BE2C (cell line): ENCODE data around the gene PTPRD.

Experiments used
- DNase-seq: peaks from one replicate; pipeline ENCODE4 v3.0.0-alpha.2; 2020
- H3K27me3 ChIP-seq: fragments of 250-450 bp; sonication (Bioruptor Pico); 2 replicates; pipeline ENCODE4 v1.5.1; 2020; ENCODE audit warnings: mild to moderate bottlenecking
- H3K36me3 ChIP-seq: fragments of 250-450 bp; sonication (Bioruptor Pico); 2 replicates; pipeline ENCODE4 v1.5.1; 2020; ENCODE audit warnings: mild to moderate bottlenecking
- H3K4me1 ChIP-seq: fragments of 250-450 bp; sonication (Bioruptor Pico); 2 replicates; pipeline ENCODE4 v1.5.1; 2020
- H3K4me3 ChIP-seq: 2 replicates; pipeline ENCODE4 v1.5.1; 2011; ENCODE audit warnings: low read depth, low read length
- H3K9me3 ChIP-seq: fragments of 250-450 bp; sonication (Bioruptor Pico); 2 replicates; pipeline ENCODE4 v1.5.1; 2020
- CTCF ChIP-seq: IDR thresholded peaks from 2 replicates; pipeline ENCODE4 v1.5.1; 2012; ENCODE audit warnings: mild to moderate bottlenecking, low read depth, low read length

PTPRD gene

GRCh38 chr9:8579661-8580060 is 2033.1 kb downstream of the PTPRD start:
- no peak for DNase-seq
- no peaks in the 10 kb centered on the region for H3K36me3 ChIP-seq
- H3K9me3 ChIP-seq: no peaks in the 10 kb centered on the region
- H3K27me3 ChIP-seq: no peaks in the 10 kb centered on the region
- no peak for TF ChIP-seq CTCF
- H3K4me1 ChIP-seq: no peaks in the 10 kb centered on the region
- no peak overlapping the region for H3K4me3 ChIP-seq

GRCh38 chr9:8576741-8577140 is 2036.1 kb downstream of the PTPRD start:
- H3K4me3 ChIP-seq: no peak overlapping the region
- no peaks in the 10 kb centered on the region for H3K36me3 ChIP-seq
- H3K9me3 ChIP-seq: no peaks in the 10 kb centered on the region
- no peaks in the 10 kb centered on the region for H3K4me1 ChIP-seq
- no peak for DNase-seq
- no peak for TF ChIP-seq CTCF
- no peaks in the 10 kb centered on the region for H3K27me3 ChIP-seq

- no peak overlapping the region for H3K4me3 ChIP-seq
- H3K9me3 ChIP-seq: no peaks in the 10 kb centered on the region
- no peaks in the 10 kb centered on the region for H3K27me3 ChIP-seq
- H3K36me3 ChIP-seq: no peaks in the 10 kb centered on the region
- no peak for DNase-seq
- H3K4me1 ChIP-seq: no peaks in the 10 kb centered on the region
- no peak for TF ChIP-seq CTCF
Measured at GRCh38 chr9:8574846-8575245, 2038.0 kb downstream of the PTPRD start.

- TF ChIP-seq CTCF: no peak
- H3K9me3 ChIP-seq: no peaks in the 10 kb centered on the region
- no peaks in the 10 kb centered on the region for H3K27me3 ChIP-seq
- H3K4me1 ChIP-seq: no peaks in the 10 kb centered on the region
- H3K36me3 ChIP-seq: no peaks in the 10 kb centered on the region
- DNase-seq: no peak
- H3K4me3 ChIP-seq: no peak overlapping the region
Measured at GRCh38 chr9:8572209-8572608, 2040.6 kb downstream of the PTPRD start.

- H3K27me3 ChIP-seq: no peaks in the 10 kb centered on the region
- no peaks in the 10 kb centered on the region for H3K9me3 ChIP-seq
- no peaks in the 10 kb centered on the region for H3K4me1 ChIP-seq
- no peak overlapping the region for H3K4me3 ChIP-seq
- TF ChIP-seq CTCF: no peak
- no peaks in the 10 kb centered on the region for H3K36me3 ChIP-seq
- no peak for DNase-seq
Measured at GRCh38 chr9:8571643-8572042, 2041.2 kb downstream of the PTPRD start.

- Histone ChIP-seq H3K9me3 (no peaks in the 10 kb centered on the region), H3K4me1 (no peaks in the 10 kb centered on the region), H3K36me3 (no peaks in the 10 kb centered on the region), H3K4me3 (no peak overlapping the region), H3K27me3 (no peaks in the 10 kb centered on the region)
- no peak for DNase-seq
- no peak for TF ChIP-seq CTCF
Measured at GRCh38 chr9:8570776-8571175, 2042.0 kb downstream of the PTPRD start.
